ENCODE measurements around the gene UBE2A. TPM values are rescaled to one million over a fixed set of nuclear protein-coding genes. Genes with fewer than 3 reads are reported as not detected.

The UBE2A gene
- total RNA-seq, result 36.3 and 40.1 TPM in 2 replicates

GRCh38 chrX:119574394-119575266 is at the start of gene UBE2A:
TSS of gene UBE2A (plus strand) at chrX:119574563. CDS start at chrX:119574712, 149 bp downstream.

GRCh38 chrX:119565107-119565663 is 9.2 kb upstream of the UBE2A start, which contains the start of gene STEEP1:
TSS of gene STEEP1 (minus strand) at chrX:119565409. CDS start at chrX:119565355, 54 bp downstream.

GRCh38 chrX:119606280-119607017 is 32.1 kb downstream of the UBE2A start, which contains the start of gene NKRF:
TSS of gene NKRF (minus strand) at chrX:119606424.

Other genes with a start within 250 kb of the UBE2A start
- 19.3 and 24.5 TPM in 2 replicates for gene SLC25A43, start 175.2 kb upstream of the UBE2A start, total RNA-seq
- gene SLC25A5, start 106.1 kb upstream of the UBE2A start, total RNA-seq, result 407 and 514 TPM in 2 replicates
- 20.2 and 23.7 TPM in 2 replicates for gene STEEP1, start 9.2 kb upstream of the UBE2A start, total RNA-seq
- gene NKRF, start 31.9 kb downstream of the UBE2A start, total RNA-seq, result 2.0 and 4.4 TPM in 2 replicates
- 16.7 and 20.6 TPM in 2 replicates for gene SEPTIN6, start 118.6 kb downstream of the UBE2A start, total RNA-seq
- not detected in 2 replicates for gene SOWAHD, start 184.0 kb downstream of the UBE2A start, total RNA-seq
- 5,842 and 7,254 TPM in 2 replicates for gene RPL39, start 217.1 kb downstream of the UBE2A start, total RNA-seq